Measurements from ENCODE around the gene PDZD2. TPM values are rescaled to one million over a fixed set of nuclear protein-coding genes. Genes with fewer than 3 reads are reported as not detected.

The PDZD2 gene
- total and polyA plus RNA-seq, 8 donors: 16.2 to 49.8 (median 20.4) TPM

DNA sequence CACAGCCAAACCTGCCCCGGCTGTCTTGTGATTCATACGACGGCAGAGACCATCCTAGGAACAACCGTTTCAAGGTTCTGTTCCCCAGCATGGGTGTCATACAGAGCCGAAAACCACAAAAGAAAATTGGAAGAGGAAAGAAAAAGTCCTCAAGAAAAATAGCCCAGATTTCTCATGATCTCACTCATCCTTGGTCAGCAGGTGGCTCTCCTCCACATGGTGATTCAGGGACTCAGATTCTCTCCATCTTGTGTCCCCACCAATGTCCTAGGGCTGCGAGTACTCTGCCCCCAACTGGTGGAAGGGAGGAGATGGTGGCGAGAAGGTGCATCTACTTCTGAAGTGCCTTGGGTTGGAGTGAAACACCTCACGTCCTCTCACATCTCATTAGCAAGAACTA, 25.6 kb downstream of the PDZD2 start:
- Histone ChIP-seq H3K36me3 (no peaks in the 10 kb centered on the region), H3K27ac (no peak overlapping the region), H3K27me3 (no peaks in the 10 kb centered on the region), H3K9me3 (no peaks in the 10 kb centered on the region), H3K4me3 (no peak overlapping the region), H3K4me1 (no peaks in the 10 kb centered on the region)
- no peak for DNase-seq
- TF ChIP-seq, protein P1, sequence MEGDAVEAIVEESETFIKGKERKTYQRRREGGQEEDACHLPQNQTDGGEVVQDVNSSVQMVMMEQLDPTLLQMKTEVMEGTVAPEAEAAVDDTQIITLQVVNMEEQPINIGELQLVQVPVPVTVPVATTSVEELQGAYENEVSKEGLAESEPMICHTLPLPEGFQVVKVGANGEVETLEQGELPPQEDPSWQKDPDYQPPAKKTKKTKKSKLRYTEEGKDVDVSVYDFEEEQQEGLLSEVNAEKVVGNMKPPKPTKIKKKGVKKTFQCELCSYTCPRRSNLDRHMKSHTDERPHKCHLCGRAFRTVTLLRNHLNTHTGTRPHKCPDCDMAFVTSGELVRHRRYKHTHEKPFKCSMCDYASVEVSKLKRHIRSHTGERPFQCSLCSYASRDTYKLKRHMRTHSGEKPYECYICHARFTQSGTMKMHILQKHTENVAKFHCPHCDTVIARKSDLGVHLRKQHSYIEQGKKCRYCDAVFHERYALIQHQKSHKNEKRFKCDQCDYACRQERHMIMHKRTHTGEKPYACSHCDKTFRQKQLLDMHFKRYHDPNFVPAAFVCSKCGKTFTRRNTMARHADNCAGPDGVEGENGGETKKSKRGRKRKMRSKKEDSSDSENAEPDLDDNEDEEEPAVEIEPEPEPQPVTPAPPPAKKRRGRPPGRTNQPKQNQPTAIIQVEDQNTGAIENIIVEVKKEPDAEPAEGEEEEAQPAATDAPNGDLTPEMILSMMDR (IDR thresholded peaks at IDR 0.05): no peak
- ATAC-seq: peak; percentile 14
- intact Hi-C loops (cut with DNase I): no loop called here

DNA sequence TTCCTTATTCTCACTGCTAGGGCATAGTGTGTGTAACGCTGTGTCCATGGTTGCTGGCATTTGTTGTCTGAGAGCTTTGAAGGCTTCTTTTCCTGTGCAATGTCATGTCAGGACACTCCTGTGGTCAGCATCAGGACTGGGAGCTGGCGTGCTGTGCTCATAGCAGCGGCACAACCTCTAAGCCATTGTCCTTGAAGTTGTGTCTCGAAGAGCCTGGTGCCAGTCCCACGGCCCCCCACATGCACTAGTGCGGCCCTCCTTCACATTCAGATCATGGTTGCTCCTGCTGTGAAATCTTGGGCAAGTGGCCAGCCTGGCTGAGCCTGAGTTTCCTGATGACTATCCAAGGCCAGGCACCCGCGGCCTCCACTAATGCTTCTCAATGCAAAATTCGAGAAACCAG, 32.4 kb downstream of the PDZD2 start:
- TF ChIP-seq, protein P1 (IDR thresholded peaks at IDR 0.05): no peak
- DNase-seq: no peak
- H3K27ac ChIP-seq: no peak overlapping the region
- H3K4me3 ChIP-seq: no peak overlapping the region
- no peaks in the 10 kb centered on the region for H3K4me1 ChIP-seq
- intact Hi-C loops (cut with DNase I): no loop called here
- H3K27me3 ChIP-seq: no peaks in the 10 kb centered on the region
- H3K9me3 ChIP-seq: no peaks in the 10 kb centered on the region
- no peaks in the 10 kb centered on the region for H3K36me3 ChIP-seq
- ATAC-seq: no peak

DNA sequence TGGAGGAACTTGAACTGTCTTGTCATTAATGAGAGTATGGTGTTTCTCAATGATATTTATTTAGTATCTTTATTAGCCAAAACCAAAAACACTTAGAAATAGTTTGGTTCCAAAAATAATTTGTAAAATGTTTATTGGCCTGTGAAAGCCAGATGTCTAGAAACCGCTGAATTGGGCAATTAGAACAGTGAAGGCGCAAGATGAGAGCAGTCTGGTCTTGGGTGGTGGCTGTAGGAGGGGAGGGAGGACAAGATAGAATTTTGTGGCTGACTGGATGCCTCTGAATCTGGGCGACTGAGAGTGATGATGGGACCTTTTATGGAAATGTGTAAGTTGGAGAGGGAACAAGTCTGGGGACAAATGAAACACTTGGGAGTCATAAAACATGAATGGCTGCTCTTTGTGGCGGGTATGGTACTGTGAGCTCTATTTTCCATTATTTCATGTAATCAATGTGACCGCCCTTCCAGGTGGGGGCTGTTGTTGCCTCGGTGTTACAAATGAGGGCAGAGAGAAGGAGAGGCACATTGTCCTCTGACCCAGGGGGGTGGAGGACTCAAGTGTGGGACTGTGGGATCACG, 35.5 kb downstream of the PDZD2 start:
- TF ChIP-seq, protein P1 (IDR thresholded peaks at IDR 0.05): no peak
- intact Hi-C loops (cut with DNase I): no loop called here
- Histone ChIP-seq H3K9me3 (no peaks in the 10 kb centered on the region), H3K27me3 (no peaks in the 10 kb centered on the region), H3K4me3 (no peak overlapping the region), H3K27ac (no peak overlapping the region), H3K36me3 (no peaks in the 10 kb centered on the region), H3K4me1 (no peaks in the 10 kb centered on the region)
- DNase-seq: no peak
- ATAC-seq: peak; percentile 50

DNA sequence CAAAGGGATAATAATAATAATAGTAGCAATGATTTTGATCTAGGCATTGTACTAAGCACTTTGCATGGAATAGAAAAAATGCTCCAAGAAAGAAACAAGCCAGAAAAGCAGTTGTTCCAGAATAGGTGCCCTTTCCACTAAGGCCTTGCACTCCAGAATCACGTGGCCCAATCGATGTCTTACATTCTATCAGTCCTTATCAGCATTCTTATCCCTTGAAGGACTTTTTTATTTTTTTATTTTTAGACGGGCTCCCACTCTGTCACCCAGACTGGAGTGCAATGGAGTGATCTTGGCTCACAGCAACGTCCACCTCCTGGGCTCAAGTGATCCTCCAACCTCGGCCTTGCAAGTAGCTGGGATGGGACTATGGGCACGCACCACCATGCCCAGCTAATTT, 36.5 kb downstream of the PDZD2 start:
- intact Hi-C loops (cut with DNase I): no loop called here
- no peaks in the 10 kb centered on the region for H3K27me3 ChIP-seq
- H3K4me3 ChIP-seq: no peak overlapping the region
- TF ChIP-seq, protein P1 (IDR thresholded peaks at IDR 0.05): no peak
- DNase-seq (no peak), ATAC-seq (peak; percentile 53)
- H3K9me3 ChIP-seq: no peaks in the 10 kb centered on the region
- H3K27ac ChIP-seq: no peak overlapping the region
- no peaks in the 10 kb centered on the region for H3K36me3 ChIP-seq
- H3K4me1 ChIP-seq: no peaks in the 10 kb centered on the region

DNA sequence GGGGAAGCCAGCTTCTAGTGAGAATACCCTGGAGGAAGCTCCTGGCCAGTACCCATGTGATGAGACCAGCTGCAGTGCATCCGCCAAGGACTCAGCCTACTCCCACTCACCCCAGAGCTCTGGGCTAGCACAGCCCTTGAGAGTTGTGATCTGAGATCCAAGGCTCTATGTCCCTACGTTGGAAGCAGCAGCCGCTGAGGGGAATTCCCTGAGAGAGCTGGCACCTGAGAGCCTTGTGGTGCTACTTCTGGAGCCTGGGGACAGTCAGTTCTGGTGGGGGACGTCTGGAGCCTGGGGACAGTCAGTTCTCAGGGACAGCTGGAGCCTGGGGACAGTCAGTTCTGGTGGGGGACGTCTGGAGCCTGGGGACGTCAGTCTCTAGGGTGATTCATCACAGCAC, 39.2 kb downstream of the PDZD2 start:
- no peak overlapping the region for H3K27ac ChIP-seq
- TF ChIP-seq, protein P1 (IDR thresholded peaks at IDR 0.05): no peak
- intact Hi-C loops (cut with DNase I): no loop called here
- no peaks in the 10 kb centered on the region for H3K9me3 ChIP-seq
- H3K4me3 ChIP-seq: no peak overlapping the region
- H3K4me1 ChIP-seq: no peaks in the 10 kb centered on the region
- H3K27me3 ChIP-seq: no peaks in the 10 kb centered on the region
- no peaks in the 10 kb centered on the region for H3K36me3 ChIP-seq
- DNase-seq: no peak
- ATAC-seq: no peak

Data from left lung (tissue), 10 donors.